Fibroblast of skin of back (primary cell): ENCODE results near the gene PDE11A.
"Not testable (repeated sequence)": the region's sequence is repeated elsewhere in the genome, so short reads cannot be mapped to it uniquely, and the experiment has no call there.

ENCODE experiments used
- DNase-seq: peaks from one replicate; pipeline ENCODE4 v3.0.0-alpha.2; 2013

PDE11A gene

DNA sequence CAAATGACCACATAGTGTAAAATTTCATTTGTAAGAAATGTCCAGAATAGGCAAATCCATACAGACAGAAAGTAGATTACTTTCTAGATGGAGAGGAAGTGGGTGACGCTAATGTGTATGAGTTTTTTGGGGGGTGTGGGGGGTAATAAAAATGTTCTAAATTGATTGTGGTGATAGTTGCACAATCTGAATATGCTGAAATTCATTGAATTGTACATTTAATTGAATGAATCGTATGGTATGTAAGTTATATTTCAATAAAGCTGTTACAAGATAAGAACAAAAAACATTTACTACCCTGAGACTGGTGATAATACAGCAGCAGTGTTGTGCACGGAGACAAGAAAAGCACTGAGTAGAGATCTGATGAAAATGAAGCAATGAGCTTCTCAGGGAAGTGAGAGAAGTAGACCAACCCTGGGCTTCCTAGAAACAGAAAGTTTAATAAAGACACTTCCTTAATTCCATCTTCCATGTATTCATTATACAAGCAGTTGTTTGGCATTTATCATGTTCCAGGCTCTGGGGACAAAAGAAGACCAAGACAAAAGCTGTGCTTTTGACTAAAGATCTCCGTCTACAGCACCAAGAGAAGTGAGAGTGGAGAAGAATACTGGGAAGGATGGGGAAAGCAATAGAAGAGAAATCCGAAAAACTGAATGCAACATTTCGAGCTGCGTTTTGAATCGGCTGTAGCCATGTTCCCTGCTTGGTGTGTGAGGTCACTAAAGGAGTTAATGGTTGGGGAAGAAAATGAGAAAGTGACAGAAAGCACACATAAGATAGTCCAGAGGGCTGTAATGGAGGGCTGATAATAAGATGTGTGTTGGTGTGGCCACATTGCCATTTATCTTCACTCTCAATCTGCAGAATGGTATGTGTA, 1.8 kb upstream of the PDE11A start:
- DNase-seq, result no peak

DNA sequence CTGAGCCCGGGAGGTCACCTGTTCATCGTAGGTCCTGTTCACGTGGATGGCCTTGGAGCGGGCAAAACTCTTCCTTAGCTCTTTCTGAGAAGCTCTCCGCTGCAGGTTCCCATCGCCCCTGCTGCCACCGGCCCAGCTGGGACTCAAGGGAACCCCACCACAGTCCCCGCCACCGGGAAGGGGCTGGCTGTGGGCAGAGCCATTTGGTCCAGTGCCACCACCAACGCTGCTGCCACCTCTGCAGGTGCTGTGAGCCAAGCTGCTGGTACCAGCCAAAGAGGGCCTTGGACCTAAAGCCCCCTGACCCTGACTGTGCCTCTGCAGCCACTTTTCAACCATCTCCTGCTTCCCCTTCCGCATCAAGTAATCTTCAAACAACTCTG, 586 bp downstream of the PDE11A start:
- DNase-seq, result no peak

DNA sequence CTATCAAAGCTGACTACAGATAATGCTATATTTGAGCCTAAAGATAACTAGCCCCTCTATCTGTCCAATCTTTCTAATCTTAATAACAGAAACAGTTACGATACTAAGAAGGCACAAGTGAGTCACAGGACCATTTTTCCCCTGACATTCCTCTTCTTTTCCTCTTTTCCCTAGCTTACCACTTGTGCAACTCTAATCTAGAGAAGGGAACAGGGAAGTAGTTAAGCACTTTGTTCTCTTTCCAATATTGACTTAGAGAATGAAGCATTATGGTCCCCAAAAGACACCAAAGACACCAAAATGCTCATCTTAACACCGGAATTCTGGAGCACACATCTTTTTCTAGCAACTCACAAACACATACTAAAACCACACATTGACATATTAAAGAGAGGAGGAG, 1.8 kb downstream of the PDE11A start:
- no peak for DNase-seq

GRCh38 chr2:178069551-178069950, 3.0 kb downstream of the PDE11A start:
- no peak for DNase-seq

DNA sequence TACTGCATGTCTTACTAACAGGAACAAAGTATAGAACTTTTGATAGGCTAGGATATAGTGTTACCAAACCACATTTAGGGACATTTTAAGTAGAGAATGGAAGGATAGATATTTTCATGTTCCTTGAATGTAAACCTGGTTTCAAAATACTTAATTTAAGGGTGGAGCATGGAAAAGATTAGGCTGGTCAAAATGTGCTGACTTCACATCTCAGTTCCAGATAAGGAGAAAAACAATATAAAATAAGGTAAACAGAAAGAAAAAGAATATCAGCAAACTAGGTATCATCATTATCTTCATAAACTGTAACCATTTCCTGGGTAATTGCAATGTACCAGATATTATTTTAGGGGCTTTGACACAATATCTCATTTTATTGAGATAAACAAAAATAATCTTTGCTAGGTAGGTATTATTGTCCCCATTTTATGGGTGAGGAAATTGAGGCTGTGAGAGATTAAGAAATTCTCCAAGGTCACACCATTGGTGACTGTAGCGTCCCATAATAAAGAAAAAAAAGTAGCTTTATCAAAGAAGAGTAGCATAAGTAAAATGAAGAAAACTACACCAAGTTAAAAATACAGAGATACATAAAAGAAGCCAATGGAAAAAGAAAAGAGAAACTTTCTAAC, 3.6 kb downstream of the PDE11A start:
- no peak for DNase-seq

GRCh38 chr2:178066890-178067669, 5.5 kb downstream of the PDE11A start:
- no peak for DNase-seq

DNA sequence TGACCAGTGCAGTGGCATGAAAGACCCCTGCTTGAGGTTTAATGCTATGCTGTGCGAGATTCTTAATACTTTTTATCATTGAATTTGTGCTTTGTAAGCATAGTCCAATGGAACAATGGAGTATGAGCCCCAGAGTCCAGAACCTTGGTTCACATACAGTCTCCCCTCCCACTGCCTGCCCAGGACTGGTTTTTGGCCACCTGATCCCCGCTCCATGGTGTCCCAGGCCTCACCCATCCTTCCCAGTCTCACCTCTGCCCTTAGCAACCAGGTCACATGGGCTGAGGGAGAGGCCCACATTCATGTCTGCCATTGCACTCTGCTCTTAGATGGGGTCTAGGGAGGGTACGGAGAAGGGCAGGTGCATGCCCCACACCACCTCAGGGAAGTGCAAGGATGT, 6.3 kb downstream of the PDE11A start:
- DNase-seq, result no peak

GRCh38 chr2:178059681-178060080, 12.9 kb downstream of the PDE11A start:
- DNase-seq, result no peak

DNA sequence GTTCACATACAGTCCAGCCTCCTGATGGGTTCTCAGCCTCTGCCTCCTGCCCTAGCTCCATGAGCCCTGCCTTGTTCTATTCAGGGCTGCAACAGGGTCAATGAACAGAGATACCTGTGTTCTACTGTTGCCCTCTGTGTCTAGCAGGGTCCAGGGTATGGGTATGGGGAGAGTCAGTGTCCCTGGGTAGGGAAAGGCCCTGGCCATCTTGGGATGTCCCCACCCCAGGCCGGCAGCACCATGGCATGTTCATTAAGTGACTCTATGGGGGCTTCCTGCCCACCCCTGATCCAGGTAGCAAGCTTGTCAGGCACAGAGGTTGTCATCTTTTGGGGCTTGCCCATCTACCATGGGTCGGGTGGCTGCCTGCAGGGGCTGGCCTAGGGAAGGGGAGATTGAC, 13.5 kb downstream of the PDE11A start:
- no peak for DNase-seq

- DNase-seq, result no peak
These were observed 15.3 kb downstream of the PDE11A start for GRCh38 chr2:178057179-178057680.

DNA sequence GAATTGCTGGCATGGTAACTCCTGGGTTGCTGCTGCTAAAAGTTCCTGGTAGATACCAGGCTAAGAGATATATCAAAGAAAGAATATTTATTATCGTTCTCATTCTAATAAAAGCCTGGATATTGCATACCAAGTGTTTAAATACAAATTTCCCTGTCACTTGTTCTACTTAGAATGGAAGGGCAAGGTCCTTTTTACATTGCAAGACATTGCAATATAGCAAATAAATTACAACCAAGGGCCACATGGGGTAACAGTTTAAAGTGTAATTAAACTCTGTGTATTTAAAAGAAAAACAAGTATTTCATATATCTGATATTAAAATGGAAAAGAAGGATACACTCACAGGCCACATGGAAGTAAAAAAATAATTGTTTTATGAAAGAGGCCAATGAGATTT, 16.2 kb downstream of the PDE11A start:
- DNase-seq, result no peak

GRCh38 chr2:178051257-178051656, 21.3 kb downstream of the PDE11A start:
- DNase-seq, result not testable (repeated sequence)

GRCh38 chr2:178047391-178047790, 25.2 kb downstream of the PDE11A start:
- no peak for DNase-seq

DNA sequence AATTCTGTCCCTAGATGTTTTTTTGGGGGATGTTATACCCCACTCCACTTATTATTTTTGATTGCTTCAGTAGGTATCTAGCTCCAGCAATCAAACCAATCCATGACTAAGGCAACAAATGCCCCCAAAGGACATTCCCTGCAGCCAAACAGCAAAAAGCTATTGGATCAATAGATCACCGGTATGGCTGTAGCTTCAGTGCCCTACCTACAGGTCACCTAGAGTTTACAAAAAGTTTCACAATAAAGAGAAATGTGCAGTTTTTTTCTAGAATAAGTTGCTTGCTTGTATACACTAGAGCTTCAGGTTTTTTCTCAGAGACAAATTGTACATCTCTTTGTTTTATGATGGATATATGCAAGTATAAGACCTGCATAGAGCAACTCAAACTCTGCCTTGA, 27.7 kb downstream of the PDE11A start:
- no peak for DNase-seq

DNA sequence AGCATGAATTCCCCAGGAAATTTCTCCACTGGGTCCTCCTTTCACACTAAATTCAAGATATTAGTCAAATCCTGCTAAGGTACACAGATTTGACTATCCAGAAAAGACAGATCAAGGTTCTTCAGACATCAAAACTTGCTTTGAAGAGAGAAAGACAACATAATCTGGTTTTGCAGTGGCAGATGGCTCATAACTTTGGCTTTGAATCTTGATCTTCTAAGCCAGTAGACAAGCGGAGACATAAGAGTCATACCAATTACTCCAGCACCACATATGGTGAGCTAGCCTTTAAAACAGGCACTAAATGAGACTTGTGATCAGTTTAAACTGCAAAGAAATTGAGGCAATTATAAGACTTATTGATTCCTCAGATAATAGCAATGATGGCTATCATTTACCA, 29.3 kb downstream of the PDE11A start:
- DNase-seq, result no peak

- not testable (repeated sequence) for DNase-seq
These were observed 39.0 kb downstream of the PDE11A start for GRCh38 chr2:178033583-178033982.

DNA sequence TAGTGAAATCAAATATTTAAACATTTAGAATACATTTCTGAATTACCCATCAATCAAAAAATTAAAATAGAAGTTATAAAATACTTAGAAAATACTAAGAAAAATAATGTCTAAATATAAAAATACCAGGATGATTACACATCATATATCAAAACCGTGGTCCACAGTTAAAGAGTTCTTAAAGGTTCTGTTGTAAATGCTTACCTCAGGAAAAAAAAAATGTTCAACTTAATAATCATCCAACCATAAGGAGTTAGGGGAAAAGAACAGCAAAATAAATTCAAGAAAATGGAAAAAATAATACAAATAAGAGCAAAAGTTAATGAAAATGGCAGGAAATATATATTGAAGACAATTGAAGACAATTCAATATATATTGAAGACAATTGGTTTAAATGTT, 43.2 kb downstream of the PDE11A start:
- no peak for DNase-seq

GRCh38 chr2:178025551-178026185, 46.9 kb downstream of the PDE11A start:
- no peak for DNase-seq

GRCh38 chr2:178018141-178018540, 54.4 kb downstream of the PDE11A start:
- no peak for DNase-seq

DNA sequence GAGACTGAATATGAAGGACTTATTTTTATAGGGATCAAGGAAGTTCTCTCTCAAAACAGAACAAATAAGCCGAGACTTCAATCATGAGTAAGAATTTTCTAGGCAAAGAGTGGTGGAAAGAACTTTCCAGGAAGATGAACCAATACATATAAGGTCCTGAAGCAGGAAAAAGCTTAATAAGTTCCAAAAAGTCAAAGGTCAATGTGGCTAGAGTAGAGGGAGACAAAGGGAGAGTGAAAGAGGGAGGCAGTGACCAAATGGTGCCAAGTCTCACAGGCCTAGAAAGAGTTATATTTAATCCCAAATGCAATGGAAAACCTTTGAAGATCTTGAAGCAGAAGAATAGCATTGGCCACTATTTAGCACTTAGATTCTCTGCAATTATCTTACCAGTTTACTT, 56.0 kb downstream of the PDE11A start:
- no peak for DNase-seq

DNA sequence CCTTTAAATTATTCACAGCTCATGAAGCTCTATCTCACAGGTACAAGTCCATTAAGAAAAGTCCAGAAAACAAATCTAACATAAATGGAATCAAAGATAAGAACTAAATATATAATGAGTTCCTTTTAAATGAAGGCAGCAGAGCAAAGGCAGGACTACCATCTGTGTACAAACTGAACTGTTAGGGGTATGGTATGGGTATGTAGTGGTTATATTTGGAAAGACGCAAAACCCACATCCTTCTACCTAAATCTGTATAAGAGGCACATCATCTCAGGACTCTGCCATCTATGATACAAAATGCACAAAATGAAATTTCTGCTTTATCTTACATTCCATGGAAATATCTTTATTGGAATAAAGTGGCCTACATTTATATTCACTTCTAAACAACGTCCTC, 59.9 kb downstream of the PDE11A start:
- no peak for DNase-seq

DNA sequence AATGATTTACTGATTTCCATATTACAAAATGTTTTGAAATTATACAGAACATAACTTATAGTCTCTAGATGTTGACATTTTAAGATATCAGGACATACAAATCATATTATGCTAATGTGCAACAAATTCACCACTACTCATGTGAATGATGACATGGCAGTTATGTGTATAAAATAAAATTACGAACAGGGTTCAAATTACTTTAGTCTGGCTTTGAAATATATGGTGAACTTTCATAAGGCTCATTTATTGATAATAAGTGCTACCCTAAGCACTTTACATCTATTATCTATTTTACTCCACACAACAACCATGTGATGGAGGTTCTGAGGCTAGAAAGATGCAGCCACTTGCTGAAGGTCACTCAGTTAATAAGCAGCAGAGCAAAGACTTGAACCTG, 62.8 kb downstream of the PDE11A start:
- no peak for DNase-seq
